Skeletal muscle tissue (tissue), 4 donors: Measurements from ENCODE around the gene LEFTY2. TPM values are rescaled to one million over a fixed set of nuclear protein-coding genes. Genes with fewer than 3 reads are reported as not detected.

Source experiments
- H3K27ac ChIP-seq: one replicate; pipeline ENCODE4 v1.7.0; 2013; ENCODE audit warnings: mild to moderate bottlenecking, low read depth, low read length, inconsistent platforms
- H3K27me3 ChIP-seq, 3 donors: one replicate each; pipeline ENCODE4 v1.7.0; 2013; ENCODE audit warnings: low read length in 3 of 3; ENCODE audit not compliant: control insufficient read depth in 3 of 3, insufficient read depth in 3 of 3
- H3K36me3 ChIP-seq, 3 donors: one replicate each; pipeline ENCODE4 v1.7.0; 2013; ENCODE audit warnings: low read length in 3 of 3; ENCODE audit not compliant: control insufficient read depth in 3 of 3, insufficient read depth in 3 of 3
- H3K4me1 ChIP-seq, 3 donors: one replicate each; pipeline ENCODE4 v1.7.0; 2013; ENCODE audit warnings: low read length in 3 of 3, mild to moderate bottlenecking in 3 of 3; ENCODE audit not compliant: control insufficient read depth in 3 of 3, insufficient read depth in 3 of 3
- H3K4me3 ChIP-seq, 3 donors: one replicate each; pipeline ENCODE4 v1.7.0; 2013; ENCODE audit warnings: low read length in 3 of 3
- H3K9ac ChIP-seq, 3 donors: one replicate each; pipeline ENCODE4 v1.7.0; 2013; ENCODE audit warnings: low read length in 3 of 3, mild to moderate bottlenecking in 3 of 3, moderate library complexity in 2 of 3, low read depth in 1 of 3
- H3K9me3 ChIP-seq, 3 donors: one replicate each; pipeline ENCODE4 v1.7.0; 2013; ENCODE audit warnings: low read length in 3 of 3; ENCODE audit not compliant: control insufficient read depth in 3 of 3
- total RNA-seq: library from RNA; depleted of rRNA; stranded (reverse); fragments of >200 nt; gene quantifications from one replicate; pipeline ENCODE4 v1.2.3, GENCODE V29; 2014
- donor health status: Osteomylitis.

Gene LEFTY2
- total RNA-seq, 1 donor from 2014 or later = 2.1 TPM

GRCh38 chr1:225919906-225920305, 21.1 kb downstream of the LEFTY2 start:
- Histone ChIP-seq H3K27ac (no peak overlapping the region), H3K27me3 (no peaks in the 10 kb centered on the region), H3K4me1 (peaks cover 19 to 44% (median 20%) of the 10 kb centered on the region in 3 donors), H3K36me3 (peaks cover 32 to 53% (median 42%) of the 10 kb centered on the region in 3 donors), H3K4me3 (no peak overlapping the region), H3K9ac (peak overlapping the region in 1 of 3 donors; percentile 41), H3K9me3 (no peaks in the 10 kb centered on the region)

GRCh38 chr1:225918280-225918679, 22.7 kb downstream of the LEFTY2 start:
- Histone ChIP-seq H3K4me3 (no peak overlapping the region), H3K4me1 (peaks cover 15 to 32% (median 16%) of the 10 kb centered on the region in 3 donors), H3K9ac (no peak overlapping the region), H3K9me3 (no peaks in the 10 kb centered on the region), H3K27me3 (no peaks in the 10 kb centered on the region), H3K27ac (no peak overlapping the region), H3K36me3 (peaks cover 32 to 57% (median 49%) of the 10 kb centered on the region in 3 donors)

GRCh38 chr1:225917536-225917935, 23.5 kb downstream of the LEFTY2 start:
- Histone ChIP-seq H3K9me3 (no peaks in the 10 kb centered on the region), H3K27me3 (no peaks in the 10 kb centered on the region), H3K36me3 (peaks cover 30 to 57% (median 52%) of the 10 kb centered on the region in 3 donors), H3K4me3 (no peak overlapping the region), H3K9ac (no peak overlapping the region), H3K4me1 (peaks cover 8 to 25% (median 12%) of the 10 kb centered on the region in 3 donors), H3K27ac (no peak overlapping the region)

GRCh38 chr1:225917101-225917500, 23.9 kb downstream of the LEFTY2 start:
- Histone ChIP-seq H3K4me3 (no peak overlapping the region), H3K27me3 (no peaks in the 10 kb centered on the region), H3K9me3 (no peaks in the 10 kb centered on the region), H3K36me3 (peaks cover 27 to 54% (median 49%) of the 10 kb centered on the region in 3 donors), H3K9ac (no peak overlapping the region), H3K27ac (no peak overlapping the region), H3K4me1 (peaks cover 8 to 20% (median 8%) of the 10 kb centered on the region in 3 donors)

GRCh38 chr1:225915538-225915991, 25.5 kb downstream of the LEFTY2 start:
- H3K27ac ChIP-seq = no peak overlapping the region
- peaks cover 6 to 8% (median 7%) of the 10 kb centered on the region in 3 donors for H3K4me1 ChIP-seq
- H3K36me3 ChIP-seq = peaks cover 15 to 39% (median 33%) of the 10 kb centered on the region in 3 donors
- H3K4me3 ChIP-seq = no peak overlapping the region
- H3K9ac ChIP-seq = no peak overlapping the region
- H3K27me3 ChIP-seq = no peaks in the 10 kb centered on the region
- no peaks in the 10 kb centered on the region for H3K9me3 ChIP-seq

GRCh38 chr1:225914947-225915346, 26.1 kb downstream of the LEFTY2 start:
- Histone ChIP-seq H3K27me3 (no peaks in the 10 kb centered on the region), H3K27ac (no peak overlapping the region), H3K9ac (no peak overlapping the region), H3K9me3 (no peaks in the 10 kb centered on the region), H3K36me3 (peaks cover 15 to 36% (median 30%) of the 10 kb centered on the region in 3 donors), H3K4me3 (no peak overlapping the region), H3K4me1 (peaks cover 5 to 6% (median 6%) of the 10 kb centered on the region in 3 donors)

GRCh38 chr1:225914391-225914790, 26.6 kb downstream of the LEFTY2 start:
- Histone ChIP-seq H3K9ac (no peak overlapping the region), H3K27ac (no peak overlapping the region), H3K36me3 (peaks cover 15 to 35% (median 27%) of the 10 kb centered on the region in 3 donors), H3K27me3 (no peaks in the 10 kb centered on the region), H3K9me3 (no peaks in the 10 kb centered on the region), H3K4me1 (peaks cover under 1 to 6% (median under 1%) of the 10 kb centered on the region in 3 donors), H3K4me3 (no peak overlapping the region)

GRCh38 chr1:225911191-225912130, 29.6 kb downstream of the LEFTY2 start:
- peaks cover 4 to 16% (median 14%) of the 10 kb centered on the region in 3 donors for H3K36me3 ChIP-seq
- H3K4me3 ChIP-seq = peak overlapping the region in 1 of 3 donors; percentile 30

GRCh38 chr1:225909477-225909876, 31.5 kb downstream of the LEFTY2 start:
- Histone ChIP-seq H3K27me3 (no peaks in the 10 kb centered on the region), H3K36me3 (peaks cover 2 to 10% (median 3%) of the 10 kb centered on the region in 3 donors), H3K9ac (no peak overlapping the region), H3K9me3 (no peaks in the 10 kb centered on the region), H3K4me3 (no peak overlapping the region), H3K4me1 (no peaks in the 10 kb centered on the region), H3K27ac (no peak overlapping the region)

More at GRCh38 chr1:225911191-225912130, 29.6 kb downstream of the LEFTY2 start:
- Histone ChIP-seq H3K9ac (peak overlapping the region; percentile 10 to 50 (median 20)), H3K27ac (no peak overlapping the region), H3K27me3 (no peaks in the 10 kb centered on the region), H3K4me1 (no peaks in the 10 kb centered on the region), H3K9me3 (no peaks in the 10 kb centered on the region)

GRCh38 chr1:225908773-225909172, 32.2 kb downstream of the LEFTY2 start:
- Histone ChIP-seq H3K9ac (no peak overlapping the region), H3K27me3 (no peaks in the 10 kb centered on the region), H3K9me3 (no peaks in the 10 kb centered on the region), H3K4me1 (no peaks in the 10 kb centered on the region), H3K36me3 (peaks cover 0 to 7% (median 2%) of the 10 kb centered on the region in 3 donors), H3K27ac (no peak overlapping the region), H3K4me3 (no peak overlapping the region)
